Endothelial cell of hepatic sinusoid (primary cell): ENCODE measurements around the gene ADCY10.

Experiments
- in situ Hi-C: cut with HindIII; loops from 2 replicates; pipeline ENCODE4 v1.10.0; 2017; ENCODE audit warnings: low sequenced_read_pairs

ADCY10 gene

GRCh38 chr1:167761400-167761799, 152.5 kb downstream of the ADCY10 start:
- in situ Hi-C loops: no loop called here
